Measurements from ENCODE around the gene SLC24A4.

DNA sequence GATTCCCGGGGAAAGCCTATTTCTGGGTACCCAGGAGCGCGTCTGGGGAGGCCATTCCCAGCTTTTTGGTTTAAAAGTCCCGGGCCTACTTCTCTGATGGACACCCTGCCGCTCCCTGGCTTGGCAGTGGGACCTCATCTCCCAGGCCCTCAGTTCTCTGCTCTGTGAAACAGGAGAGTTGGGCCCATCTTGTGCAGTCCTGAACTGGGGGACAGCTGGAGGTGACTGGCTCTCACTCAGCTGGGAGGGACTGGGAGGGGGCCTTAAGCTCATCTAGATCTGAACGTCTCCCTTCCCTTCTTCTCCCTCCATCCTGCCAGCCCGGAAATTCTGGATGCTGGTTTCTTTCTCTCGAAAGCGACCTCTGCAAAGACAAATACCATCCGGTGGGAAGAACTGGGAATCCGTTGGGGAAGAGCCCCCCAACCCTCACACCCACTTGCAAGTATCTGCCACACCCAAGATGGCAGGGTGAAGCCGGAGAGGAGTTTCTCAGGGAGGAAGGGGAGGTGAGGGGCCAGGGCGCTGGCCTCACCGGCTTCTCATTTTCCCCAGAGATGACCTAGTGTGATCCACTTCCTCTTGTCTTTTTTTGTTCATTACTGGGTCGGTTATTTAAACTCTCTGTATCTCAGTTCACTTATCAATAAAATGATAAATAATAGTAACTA lies 192.0 kb downstream of the SLC24A4 start:
- no peak for TF ChIP-seq POLR2AphosphoS5 (IDR thresholded peaks at IDR 0.05; ENCODE audit: low read depth)
- TF ChIP-seq, protein P1, sequence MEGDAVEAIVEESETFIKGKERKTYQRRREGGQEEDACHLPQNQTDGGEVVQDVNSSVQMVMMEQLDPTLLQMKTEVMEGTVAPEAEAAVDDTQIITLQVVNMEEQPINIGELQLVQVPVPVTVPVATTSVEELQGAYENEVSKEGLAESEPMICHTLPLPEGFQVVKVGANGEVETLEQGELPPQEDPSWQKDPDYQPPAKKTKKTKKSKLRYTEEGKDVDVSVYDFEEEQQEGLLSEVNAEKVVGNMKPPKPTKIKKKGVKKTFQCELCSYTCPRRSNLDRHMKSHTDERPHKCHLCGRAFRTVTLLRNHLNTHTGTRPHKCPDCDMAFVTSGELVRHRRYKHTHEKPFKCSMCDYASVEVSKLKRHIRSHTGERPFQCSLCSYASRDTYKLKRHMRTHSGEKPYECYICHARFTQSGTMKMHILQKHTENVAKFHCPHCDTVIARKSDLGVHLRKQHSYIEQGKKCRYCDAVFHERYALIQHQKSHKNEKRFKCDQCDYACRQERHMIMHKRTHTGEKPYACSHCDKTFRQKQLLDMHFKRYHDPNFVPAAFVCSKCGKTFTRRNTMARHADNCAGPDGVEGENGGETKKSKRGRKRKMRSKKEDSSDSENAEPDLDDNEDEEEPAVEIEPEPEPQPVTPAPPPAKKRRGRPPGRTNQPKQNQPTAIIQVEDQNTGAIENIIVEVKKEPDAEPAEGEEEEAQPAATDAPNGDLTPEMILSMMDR (IDR thresholded peaks at IDR 0.05; ENCODE audit: insufficient read depth, low read length) = no peak
- TF ChIP-seq GABPA (IDR thresholded peaks at IDR 0.05; ENCODE audit: low read depth) = no peak
- TF ChIP-seq, protein P2, sequence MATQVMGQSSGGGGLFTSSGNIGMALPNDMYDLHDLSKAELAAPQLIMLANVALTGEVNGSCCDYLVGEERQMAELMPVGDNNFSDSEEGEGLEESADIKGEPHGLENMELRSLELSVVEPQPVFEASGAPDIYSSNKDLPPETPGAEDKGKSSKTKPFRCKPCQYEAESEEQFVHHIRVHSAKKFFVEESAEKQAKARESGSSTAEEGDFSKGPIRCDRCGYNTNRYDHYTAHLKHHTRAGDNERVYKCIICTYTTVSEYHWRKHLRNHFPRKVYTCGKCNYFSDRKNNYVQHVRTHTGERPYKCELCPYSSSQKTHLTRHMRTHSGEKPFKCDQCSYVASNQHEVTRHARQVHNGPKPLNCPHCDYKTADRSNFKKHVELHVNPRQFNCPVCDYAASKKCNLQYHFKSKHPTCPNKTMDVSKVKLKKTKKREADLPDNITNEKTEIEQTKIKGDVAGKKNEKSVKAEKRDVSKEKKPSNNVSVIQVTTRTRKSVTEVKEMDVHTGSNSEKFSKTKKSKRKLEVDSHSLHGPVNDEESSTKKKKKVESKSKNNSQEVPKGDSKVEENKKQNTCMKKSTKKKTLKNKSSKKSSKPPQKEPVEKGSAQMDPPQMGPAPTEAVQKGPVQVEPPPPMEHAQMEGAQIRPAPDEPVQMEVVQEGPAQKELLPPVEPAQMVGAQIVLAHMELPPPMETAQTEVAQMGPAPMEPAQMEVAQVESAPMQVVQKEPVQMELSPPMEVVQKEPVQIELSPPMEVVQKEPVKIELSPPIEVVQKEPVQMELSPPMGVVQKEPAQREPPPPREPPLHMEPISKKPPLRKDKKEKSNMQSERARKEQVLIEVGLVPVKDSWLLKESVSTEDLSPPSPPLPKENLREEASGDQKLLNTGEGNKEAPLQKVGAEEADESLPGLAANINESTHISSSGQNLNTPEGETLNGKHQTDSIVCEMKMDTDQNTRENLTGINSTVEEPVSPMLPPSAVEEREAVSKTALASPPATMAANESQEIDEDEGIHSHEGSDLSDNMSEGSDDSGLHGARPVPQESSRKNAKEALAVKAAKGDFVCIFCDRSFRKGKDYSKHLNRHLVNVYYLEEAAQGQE (IDR thresholded peaks at IDR 0.05; ENCODE audit: insufficient replicate concordance, low read depth) = no peak
